GM18505 (cell line): Measurements from ENCODE around the gene ROR2.
"Not testable (repeated sequence)": the region's sequence is repeated elsewhere in the genome, so short reads cannot be mapped to it uniquely, and the experiment has no call there.

ENCODE experiments used
- ATAC-seq: cut with Tn5 transposase; IDR thresholded peaks from one replicate; pipeline ENCODE4 v1.9.1; 2021; ENCODE audit not compliant: unreplicated experiment
- POLR2A ChIP-seq: IDR thresholded peaks from 4 replicates; pipeline ENCODE4 v1.6.1; 2011; ENCODE audit warnings: borderline replicate concordance; ENCODE audit not compliant: insufficient read depth, insufficient read length; ENCODE audit errors: extremely low read depth

The ROR2 gene

DNA sequence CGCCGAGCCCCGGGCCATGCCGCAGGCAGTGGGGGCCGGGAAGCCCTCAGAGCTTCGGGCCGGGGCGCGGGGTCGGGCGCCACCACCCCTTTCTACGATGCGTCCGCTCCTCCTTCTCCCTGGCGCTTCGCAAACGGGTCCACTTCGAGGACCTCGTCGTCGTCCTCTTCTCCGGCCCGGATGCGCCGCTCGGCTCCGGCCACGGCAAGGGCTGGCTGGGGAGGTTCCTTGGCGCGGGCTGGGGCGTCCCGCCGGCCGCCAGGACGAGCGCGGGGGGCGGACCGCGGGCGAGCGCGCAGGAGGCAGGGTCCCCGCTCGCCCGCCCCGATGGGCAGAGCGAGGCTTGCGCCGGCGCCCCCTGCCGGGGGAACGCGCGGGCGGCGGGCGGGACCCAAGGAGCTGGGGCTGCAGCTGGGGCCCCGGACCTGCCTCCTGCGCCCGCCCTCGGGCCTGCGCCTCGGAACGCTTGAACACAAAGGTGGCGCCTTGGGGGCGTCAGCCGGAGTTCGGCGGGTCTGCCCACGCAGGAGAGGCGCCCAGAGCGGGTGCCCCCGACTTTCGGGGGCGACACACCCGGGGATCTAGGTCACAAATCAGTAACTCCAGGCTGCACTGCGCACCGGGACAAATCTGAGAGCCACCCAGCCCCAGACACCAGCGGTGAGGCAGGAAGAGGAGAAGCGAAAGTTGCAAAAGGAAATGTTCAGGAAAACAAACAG, at the start of gene ROR2:
Gene ROR2, minus strand, starts transcription at position 283 of the 719 bp plus-strand sequence.
- no peak for ATAC-seq
- TF ChIP-seq POLR2A: no peak

DNA sequence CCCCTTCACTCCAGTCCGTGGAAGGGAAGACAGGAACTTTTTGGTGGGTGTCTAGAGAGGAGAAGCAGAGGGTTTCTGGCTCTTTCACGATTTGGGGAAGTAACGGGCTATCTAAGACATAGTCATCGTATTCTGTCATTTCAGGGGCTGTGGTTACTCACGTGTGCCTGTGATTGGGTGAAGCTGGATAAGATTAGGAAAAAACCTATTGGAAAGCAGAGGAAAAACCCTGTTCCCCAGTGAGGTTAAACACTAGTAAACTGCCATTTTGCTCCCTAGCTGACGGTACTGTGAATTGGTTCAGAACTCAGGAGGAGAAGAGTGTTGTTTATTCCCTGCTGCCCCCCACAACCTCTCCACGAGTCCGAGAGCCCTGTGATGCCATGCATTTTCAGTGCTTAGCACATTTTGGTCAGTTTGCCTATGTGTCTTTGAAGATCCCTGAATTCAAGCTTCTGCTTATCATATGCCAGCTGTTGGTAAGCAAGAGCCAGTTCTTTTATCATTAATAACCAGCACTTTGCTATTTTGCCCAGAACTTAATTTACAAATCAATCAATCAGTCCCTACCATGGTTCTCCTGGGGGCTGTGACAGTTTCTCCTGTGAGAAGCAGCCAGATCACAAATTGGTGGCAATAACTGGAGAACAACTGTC, 45.1 kb upstream of the ROR2 start:
- TF ChIP-seq POLR2A: no peak
- no peak for ATAC-seq

DNA sequence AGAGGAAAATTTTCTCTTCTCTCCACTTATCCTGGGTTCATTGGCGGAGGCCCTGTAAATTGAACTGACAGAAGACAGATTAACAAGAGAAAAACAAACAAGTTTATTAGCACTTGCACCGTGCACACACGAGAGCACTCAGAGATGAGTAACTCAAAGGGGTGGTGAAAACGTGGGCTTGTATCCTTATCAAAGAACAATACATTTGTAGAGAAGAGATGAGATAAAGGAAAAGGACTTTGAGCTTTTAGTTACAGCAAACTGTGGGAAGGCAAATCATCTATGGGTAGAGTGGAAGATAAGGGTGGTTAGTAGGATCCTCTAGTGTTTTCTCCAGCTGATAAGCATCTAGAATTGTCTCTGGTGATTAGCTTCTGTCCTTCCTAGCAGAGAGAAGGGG, 44.4 kb upstream of the ROR2 start:
- no peak for ATAC-seq
- TF ChIP-seq POLR2A: no peak

- no peak for ATAC-seq
Measured at GRCh38 chr9:91992461-91993041, 42.5 kb upstream of the ROR2 start.

GRCh38 chr9:91991721-91992341, 41.8 kb upstream of the ROR2 start:
- TF ChIP-seq POLR2A: no peak
- ATAC-seq: no peak

More at GRCh38 chr9:91992461-91993041, 42.5 kb upstream of the ROR2 start:
- TF ChIP-seq POLR2A: no peak

DNA sequence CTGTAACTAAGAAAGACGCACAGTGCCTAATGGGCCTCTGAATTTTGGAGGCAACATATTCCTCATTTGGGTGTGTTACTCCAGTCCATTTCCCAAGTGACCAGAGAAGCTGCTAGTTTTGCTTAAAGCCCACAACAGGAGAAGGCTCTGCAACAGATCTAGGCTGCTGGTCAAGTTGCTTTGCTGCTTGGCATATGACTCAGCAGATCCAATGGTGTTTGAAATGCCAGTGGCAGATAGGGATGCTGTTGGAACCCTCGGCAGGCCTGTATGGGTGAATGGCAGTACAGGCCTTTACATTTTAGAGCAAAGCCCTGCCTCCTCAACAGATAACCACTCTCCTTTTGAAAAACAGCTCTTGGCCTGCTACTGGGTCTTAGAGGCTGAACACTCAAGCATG, 36.2 kb upstream of the ROR2 start:
- TF ChIP-seq POLR2A: no peak

GRCh38 chr9:91985692-91986091, 35.7 kb upstream of the ROR2 start:
- TF ChIP-seq POLR2A: no peak
- no peak for ATAC-seq

More for the DNA sequence above, 36.2 kb upstream of the ROR2 start:
- no peak for ATAC-seq

DNA sequence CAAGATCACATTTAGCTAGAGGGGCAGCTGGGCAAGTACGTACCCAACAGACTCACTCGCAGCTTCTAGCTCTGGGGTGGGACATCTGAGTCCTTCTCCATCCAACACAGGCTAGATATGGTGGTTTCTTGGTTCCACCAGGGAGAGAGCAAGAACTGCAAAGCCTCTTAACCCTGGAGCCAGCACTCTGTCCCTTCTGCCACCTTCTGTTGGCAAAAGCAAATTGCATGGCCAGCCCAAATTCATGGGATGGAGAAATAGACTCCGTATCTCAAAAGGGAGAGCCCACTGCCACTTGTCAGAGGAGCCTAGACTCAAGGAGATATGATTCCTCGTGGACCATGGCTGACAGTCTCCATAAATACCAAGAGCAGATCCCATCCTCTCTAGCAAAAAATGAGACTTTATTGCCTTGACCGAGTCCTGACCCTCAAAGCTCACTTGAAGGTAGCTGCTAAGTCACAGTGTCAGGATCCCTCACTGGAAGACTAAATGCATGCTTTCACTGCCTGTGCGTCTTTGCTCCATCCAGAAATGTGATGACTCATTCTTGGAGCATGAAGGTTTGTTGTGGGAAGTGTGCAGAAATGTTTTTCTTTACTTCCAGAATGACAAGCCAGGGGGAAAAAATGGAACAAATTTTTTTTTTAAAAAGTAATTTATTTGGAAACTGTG, 28.8 kb upstream of the ROR2 start:
- ATAC-seq: no peak
- no peak for TF ChIP-seq POLR2A

DNA sequence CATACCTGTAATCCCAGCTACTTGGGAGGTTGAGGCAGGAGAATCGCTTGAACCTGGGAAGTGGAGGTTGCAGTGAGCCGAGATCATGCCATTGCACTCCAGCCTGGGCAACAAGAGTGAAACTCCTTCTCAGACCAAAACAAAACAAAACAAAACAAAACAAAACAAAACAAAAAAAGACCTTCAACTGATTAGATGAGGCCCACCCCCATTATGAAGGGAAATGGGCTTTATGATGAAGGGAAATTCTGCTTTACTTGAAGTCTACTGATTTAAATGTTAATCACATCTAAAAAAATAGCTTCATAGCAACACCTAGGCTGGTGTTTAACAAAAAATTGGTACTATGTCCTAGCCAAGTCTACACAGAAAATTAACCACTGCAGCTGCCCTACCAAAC, 25.2 kb upstream of the ROR2 start:
- not testable (repeated sequence) for ATAC-seq

DNA sequence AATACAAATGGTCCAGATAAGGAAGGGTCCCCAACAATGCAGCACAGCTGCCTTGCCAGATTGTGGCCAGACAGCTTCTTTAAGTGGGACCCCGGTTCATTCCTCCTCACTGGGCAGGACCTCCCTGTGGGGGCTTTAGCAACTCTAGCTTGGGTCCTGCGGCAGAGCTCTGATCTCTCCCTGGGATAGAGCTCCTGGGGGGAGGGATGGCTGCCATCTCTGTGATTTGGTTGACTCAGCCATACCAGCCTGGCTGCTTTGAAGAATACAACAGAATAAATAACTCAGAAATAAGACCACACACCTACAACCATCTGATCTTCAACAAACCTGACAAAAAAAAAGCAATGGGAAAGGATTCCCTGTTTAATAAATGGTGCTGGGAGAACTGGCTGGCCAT, 22.7 kb upstream of the ROR2 start:
- ATAC-seq: no peak
- TF ChIP-seq POLR2A: no peak

- no peak for TF ChIP-seq POLR2A
- ATAC-seq: no peak
Measured at GRCh38 chr9:91972076-91972626, 22.1 kb upstream of the ROR2 start.

- no peak for ATAC-seq
- TF ChIP-seq POLR2A: no peak
Measured at GRCh38 chr9:91967259-91967658, 17.2 kb upstream of the ROR2 start.

DNA sequence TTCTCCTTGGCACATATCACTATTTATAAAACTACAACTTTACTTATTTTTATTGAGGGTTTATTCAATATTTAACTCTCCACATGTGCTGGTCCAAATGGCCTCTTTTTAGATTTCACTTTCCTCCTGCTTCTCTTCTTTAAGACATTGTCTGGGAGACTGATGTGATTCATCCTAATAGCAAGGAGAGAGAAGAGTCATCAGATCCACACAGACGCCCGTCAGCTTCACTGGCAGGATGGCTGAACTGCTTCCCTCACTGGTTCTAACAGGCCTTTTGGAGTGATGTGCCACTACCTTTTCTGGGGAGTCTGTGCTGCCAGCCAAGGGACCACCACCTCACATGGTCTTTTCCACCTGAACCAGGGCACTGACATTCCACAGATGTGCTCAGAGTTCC, 16.5 kb upstream of the ROR2 start:
- no peak for TF ChIP-seq POLR2A
- no peak for ATAC-seq
